NCI-H1048 (cell line): Measurements from ENCODE around the gene PCSK5.
"Not testable (repeated sequence)": the region's sequence is repeated elsewhere in the genome, so short reads cannot be mapped to it uniquely, and the experiment has no call there.

ENCODE experiments used
- DNase-seq: peaks from one replicate; lab custom pipeline; 2025; lab: John Stamatoyannopoulos, UW

Gene PCSK5

DNA sequence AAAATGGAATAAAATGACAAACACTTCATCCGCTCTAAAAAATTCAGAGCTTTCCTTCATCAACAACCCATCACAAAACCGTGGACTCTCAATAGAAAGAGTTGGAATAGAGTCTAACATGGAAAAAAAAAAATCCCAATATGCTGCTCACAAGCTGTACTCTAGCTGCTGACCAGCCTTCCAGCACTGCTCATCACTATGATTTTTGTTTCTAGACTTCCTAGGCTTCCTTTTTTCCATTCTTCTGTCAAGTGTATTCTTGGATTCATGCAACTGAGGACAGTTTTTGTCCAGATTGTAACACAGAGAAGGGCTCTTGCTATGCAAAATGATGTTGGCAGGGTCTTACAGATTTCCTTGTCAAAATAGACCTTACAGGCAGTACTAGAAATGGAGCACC lies 469.3 kb downstream of the PCSK5 start:
- DNase-seq = no peak

DNA sequence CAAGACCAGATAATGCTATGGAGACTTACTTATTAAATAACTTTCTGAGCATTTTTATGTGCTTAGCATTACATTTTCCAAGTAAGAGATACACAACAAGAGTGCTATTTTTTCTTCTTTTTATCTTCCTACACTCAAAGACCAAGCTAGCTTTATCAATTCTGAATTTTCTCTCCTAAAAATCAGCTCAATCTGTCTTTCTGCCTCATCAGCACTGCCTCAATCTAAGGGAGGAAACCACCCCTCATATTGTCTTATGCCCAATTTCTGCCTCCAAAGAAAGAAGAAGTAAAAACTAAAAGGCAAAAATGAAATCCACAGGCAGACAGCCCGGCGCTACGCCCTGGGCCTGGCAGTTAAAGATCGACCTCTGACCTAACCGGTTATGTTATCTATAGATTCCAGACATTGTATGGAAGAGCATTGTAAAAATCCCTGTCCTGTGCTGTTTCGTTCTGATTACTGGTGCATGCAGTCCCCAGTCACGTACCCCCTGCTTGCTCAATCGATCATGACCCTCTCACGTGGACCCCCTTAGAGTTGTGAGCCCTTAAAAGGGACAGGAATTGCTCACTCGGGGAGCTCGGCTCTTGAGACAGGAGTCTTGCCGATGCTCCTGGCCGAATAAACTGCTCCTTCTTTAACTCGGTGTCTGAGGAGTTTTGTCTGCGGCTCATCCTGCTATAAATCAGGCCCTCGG lies 472.0 kb downstream of the PCSK5 start:
- not testable (repeated sequence) for DNase-seq

DNA sequence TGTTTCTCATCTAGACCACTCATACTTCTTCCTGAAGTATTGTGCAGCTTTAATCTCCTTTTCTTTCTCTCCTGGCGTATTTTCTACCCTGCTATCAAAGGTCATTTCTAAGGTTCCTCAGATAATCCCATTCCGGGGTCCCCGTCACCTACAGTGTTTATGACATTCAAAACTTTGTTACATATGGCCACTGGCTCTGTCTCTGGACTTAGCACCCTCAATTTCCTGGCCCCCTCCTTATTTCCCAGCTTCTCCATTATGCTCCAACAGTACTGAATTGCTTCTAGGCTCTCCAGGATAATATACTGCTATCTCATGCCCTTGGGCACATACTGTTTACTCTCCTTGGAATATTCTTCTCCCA lies 472.5 kb downstream of the PCSK5 start:
- no peak for DNase-seq

DNA sequence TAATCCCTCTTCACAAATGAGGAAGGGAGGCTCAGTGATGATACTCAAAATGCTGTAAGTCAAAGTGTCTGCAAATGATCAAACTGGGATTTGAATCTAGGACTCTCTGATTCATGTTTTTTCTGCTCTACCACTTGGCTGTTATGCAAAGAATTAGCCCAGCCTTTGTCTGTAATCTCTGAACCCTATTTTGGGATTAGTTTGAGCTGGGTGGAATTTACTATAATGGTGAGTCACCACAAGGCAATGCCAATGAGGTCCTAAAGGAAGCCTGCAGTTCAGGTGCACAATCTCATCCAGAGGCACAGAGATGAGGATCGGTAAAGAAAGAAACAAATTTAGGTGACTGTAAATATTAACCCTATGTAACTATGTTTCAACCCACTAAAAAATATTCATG lies 474.6 kb downstream of the PCSK5 start:
- DNase-seq = no peak

DNA sequence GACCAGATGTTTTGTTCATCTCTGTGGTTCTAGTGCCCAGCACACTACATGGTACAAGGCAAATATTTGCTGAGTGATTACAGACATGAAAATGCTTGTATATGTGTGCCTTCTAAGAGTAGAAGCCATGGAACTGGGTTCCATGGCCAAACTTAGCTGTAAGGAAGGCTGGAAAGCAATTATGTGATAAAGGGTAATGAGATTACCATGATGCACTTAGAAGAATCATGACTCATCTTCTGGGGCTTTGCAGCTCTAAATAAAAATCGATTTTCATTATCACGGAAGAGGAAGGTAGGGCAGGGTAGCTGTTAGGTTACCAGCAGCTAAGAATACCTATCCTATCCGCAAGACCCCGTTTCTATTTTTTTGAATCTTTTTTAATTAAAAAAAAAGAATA lies 475.8 kb downstream of the PCSK5 start:
- no peak for DNase-seq

DNA sequence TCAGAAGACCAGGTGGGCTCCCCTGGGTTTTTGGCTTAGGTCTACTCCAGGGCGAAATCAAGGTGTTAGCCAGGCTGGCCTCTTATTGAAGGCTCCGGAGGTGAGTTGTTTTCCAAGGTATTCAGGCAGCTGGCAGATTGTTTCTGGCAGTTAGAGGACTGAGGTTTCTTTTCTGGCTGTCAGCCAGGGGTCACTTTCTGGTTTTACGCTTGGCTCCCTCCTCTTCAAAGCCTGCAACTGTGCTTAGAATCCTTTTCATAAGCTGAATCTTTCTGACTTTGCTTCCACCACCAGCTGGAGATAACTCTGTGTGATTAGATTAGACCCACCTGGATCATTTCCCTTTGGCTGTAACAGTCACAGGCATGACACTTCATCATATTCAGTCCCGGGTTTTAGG lies 479.1 kb downstream of the PCSK5 start:
- no peak for DNase-seq

DNA sequence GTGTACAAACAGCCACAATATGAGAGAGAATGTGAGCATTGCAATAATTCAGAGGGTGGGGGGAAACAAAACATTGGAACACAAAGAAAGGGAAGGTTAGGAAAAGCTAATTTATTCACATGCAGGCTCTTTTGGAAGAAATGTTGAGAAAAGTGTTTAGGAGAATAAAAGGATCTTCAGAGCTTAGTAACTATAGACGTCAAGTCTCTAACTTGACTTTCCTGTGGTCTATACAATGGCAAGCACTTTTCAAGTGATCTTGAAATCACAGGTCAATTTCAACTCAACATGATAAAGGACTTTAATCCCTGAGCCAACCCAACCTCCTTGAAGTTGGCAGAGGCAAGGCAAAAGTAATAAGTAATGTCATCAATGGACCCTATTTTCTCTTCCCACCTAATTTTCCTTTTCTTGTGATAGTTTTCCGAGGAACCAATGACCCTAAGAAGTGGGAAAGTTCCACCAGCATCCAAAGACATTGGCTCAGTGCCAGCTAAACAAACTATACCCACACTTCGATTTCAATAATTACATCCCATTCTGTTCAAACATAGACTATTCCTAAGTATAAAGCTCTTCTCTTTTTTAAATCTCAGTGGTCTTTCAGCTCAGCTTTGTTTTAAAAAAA lies 480.0 kb downstream of the PCSK5 start:
- DNase-seq = no peak

DNA sequence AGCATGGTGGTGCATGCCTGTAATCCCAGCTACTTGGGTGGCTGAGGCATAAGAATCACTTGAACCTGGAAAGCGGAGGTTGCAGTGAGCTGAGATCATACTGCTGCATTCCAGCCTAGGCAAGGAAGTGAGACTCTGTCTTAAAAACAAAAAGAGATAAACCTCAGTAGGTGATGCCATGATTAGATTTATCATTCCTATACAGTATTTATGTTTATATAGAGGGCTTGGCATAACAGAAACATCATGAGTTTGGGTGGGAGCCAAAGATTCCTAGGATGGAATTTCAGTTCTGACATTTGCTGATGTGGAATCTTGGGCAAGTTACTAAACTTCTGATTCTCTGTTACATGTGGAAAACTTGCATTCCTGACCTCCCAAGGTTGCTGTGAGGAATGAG lies 481.4 kb downstream of the PCSK5 start:
- DNase-seq = no peak

DNA sequence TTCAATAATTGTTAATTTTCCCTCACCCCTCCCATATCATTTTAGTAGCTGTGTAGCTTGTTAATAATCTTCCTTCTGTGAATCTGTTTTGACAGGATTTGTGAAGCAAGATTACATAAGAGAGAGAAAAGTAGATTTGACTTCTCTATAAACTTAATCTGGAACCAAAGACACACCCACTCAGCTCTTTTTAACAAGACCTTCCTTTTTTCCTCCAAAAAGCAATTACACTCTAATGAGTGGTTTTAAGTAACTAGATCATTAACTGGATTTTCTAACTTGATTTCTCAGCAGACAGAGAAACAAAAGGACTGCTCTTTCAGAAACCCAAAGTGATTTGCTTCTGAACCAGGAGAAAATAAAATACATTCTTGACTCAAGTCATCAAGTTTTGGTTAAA lies 481.9 kb downstream of the PCSK5 start:
- no peak for DNase-seq

DNA sequence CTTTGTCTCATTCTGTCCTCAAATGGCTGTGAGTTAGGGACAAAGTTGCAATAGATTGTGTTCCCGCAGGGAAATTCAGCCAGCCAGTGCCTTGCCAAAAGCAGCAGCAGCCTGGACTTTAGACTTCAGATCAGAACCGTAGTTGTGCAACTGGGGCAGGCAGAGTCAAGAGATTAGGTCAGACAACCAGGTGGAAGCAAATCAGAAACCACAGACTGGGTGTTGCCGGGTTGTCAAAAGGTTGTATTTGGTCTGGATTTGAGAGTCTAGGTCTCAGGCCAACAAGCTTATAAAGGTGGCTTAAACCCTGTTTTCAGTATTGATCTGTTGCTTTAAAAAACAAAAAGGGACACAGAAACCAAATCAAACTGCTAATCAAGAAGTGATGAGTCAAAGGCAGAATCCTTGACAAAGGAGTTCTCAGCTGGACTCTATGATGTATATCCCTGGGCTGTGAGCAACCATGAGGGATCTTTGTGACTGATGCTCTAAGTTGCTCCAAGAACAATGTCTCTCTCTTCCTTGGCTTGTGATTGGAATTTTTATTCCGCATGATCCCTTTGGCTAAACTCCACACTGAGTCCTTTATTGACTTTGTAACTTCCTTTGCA lies 482.8 kb downstream of the PCSK5 start:
- DNase-seq = no peak

DNA sequence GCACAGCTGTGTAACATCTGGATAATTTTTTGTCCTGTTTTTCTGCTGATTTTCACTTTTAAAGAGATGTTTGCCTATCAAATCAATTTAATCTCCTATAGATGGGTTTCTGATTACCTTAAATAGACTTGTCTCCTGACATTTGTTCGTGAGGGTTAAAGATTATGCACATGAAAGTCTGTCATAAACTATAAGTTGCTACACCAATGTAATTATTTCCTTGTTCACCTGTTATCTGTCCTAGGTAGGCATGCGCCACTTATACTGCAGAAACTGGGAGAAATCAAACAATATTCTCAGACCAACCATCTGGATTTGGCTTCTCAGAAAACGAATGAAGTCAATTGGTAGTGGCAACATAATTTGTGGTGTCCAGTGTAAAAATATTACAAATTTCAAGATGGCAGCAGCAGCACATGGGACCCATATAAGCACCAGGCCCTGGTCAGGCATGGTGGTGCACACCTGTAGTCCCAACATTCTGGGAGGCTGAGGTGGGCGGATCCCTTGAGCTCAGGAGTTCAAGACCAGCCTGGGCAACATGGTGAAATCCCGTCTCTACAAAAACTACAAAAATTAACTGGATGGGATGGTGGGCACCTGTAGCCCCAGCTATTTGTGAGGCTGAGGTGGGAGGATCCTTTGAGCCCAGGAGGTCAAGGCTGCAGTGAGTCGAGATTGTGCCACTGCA lies 483.5 kb downstream of the PCSK5 start:
- no peak for DNase-seq

DNA sequence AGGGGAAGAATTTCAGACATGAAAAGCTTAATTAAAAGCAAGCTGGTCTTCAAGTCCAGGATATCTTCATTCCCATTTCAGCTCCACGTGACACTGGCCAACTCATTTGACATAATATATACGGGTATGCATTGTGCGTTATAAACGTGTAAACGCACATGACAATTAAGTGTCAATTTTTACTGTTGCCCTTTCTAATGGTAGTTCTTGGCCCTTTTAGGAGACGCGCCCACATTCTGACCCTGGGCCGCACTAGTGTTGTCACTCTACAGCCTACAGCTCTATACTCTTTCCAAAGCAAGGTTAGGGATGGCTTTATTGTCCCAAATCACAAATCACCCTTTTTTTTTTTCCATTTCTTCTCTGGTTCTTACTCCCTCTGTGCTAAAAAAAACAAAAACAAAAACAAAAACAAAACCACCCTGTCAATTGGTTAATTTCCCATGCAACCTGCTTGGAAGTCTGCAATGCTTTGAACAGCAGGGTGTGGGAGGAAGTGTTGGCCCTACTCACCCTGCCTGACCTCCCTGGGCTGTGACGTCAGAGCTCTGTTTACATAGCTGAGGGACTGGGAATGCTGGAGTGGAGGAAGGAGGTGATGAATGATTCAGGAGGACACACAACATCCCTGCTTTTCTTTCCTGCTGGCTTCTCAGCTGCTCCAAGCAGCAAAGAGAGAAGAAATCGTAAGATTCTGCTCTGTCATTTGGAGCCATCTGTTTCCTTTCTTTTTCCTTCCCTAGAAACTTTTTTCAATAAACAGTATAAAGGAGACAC lies 484.5 kb downstream of the PCSK5 start:
- no peak for DNase-seq

DNA sequence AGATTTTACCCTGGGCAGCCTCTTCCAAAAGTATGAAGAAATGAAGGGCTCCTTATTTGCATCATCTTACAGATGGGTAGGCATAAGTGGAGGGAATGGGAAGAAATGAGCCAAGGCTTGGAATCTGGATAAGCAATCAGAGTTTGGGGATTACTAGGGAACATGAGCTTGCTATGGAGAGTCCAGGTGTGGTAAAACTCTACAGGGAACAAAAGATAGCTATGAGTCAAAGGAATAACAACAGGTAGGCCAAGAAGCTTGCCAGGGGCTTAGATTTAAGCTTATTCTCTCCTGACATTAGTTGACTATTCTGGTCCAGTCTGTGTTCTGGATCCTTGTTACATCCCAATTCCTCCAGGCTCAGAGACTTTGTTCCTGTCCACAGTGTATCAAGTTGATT lies 487.3 kb downstream of the PCSK5 start:
- DNase-seq = no peak

DNA sequence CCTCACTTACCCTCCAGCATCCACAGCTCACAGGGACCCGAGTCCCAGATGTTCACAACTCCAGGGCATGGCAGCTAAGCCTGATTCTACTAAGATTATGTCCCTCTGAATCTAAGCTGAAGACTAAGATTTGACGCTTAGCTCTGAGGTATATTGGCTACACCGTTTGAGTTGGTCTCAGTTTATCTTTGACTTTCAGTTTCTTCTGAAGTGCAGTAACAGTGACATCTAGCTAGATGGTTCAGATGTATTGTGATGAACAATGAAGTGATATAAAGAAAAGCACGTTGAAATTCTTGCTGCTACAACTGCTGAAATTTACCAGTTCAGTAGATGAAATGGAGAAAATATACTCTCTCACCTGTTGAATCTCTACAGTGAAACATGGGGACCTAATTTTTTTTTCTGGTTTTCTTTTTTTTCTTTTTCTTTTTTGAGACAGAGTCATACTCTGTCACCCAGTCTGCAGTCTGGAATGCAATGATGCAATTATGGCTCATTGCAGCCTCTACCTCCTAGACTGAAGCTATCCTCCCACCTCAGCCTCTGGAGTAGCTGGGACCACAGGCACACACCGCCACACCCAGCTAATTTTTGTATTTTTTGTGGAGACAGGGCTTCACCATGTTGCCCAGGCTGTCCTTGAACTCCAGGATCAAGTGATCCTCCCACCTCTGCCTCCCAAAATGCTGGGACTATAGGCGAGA lies 488.0 kb downstream of the PCSK5 start:
- DNase-seq = no peak

DNA sequence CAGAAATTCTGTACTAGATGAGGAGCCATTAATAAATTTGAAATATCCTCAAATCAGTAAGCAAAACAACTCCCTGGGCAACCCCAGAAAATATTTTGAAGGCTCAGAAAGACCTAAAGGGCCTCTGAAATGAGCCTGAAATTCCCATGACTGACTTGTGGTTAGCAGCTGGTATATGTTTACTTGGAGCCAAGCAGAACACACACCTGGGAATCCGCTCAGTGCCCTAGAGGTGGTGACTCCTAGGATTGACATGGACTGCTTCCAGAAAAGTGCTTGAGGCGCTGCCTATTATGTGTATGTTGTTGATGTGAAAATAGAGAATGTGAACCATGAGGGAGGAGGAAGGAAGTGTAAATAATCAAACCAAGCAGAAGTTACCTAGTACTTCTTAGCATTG lies 489.0 kb downstream of the PCSK5 start:
- DNase-seq = no peak

DNA sequence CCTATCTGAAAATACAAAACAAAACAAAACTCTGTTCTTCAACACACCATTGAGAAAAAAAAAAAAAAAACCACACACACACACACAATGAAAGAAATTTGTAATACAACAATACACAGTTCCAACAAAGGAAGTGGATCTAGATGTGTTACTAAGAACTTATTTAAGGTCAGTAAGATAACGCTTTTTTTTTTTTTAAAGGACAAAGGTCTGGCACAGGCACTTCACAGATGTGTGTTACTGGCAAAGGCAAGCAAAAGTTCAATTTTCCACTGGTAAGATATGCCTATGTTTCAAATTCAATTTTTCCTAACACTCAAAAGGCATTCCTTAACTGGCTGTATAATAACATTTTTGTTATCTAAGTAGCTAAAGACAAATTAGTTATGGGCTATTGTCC lies 500.2 kb downstream of the PCSK5 start:
- DNase-seq = no peak

DNA sequence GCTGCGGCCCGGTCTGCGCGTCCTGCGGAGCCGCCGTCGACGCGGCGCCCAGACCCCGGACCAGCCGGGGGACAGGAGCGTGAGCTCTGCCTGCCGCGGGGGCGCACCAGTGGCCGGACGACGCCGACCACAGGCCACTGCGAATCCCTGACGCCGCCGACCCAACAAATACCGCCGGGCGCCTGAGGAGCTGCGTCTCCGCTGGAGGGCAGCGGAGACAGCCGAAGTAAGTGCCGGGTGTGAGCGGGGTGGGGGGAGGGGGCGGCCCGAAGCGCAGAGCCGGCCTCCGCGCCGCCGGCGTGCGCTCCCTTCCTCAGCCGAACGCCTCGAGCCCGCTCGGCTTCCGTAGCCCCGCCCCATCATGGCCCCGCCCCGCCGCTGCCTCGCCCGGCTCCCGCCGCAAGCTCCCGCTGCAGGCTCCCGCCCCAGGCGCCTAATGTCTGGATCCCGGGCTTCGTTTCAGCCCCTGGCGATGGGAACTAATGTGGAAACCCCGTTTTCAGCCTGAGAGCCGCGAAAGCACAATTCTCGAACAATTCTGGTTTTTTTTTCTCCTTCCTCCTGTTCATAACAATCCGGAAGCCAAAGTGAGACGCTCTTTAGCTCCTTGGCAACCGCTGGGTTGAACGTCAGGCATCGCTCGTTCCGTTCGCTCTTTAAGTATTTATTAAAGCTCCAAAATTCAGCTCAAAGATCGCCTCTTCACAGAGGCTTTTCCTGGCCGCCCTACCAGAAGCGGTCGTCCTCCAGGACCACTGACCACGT lies 503.9 kb downstream of the PCSK5 start, which contains the start of gene RFK:
Gene RFK, minus strand, starts transcription at position 232 of the 765 bp plus-strand sequence. CDS start 255 bp downstream, outside the sequence.
- peak; percentile 57 for DNase-seq

DNA sequence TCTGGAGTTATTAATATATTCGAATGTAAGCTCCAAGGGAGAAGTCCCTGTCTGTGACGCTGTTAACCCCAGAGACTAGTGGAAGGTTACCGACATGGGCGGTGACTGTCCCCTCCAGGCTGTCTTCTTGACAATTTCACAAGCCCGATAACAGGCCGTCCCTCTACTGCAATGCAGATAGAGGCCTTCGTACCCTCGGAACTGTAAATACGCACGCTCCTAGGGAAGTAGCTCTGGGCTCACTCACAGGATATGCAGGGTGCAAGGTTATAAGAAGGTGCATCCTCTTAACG lies 504.4 kb downstream of the PCSK5 start:
- DNase-seq = no peak

DNA sequence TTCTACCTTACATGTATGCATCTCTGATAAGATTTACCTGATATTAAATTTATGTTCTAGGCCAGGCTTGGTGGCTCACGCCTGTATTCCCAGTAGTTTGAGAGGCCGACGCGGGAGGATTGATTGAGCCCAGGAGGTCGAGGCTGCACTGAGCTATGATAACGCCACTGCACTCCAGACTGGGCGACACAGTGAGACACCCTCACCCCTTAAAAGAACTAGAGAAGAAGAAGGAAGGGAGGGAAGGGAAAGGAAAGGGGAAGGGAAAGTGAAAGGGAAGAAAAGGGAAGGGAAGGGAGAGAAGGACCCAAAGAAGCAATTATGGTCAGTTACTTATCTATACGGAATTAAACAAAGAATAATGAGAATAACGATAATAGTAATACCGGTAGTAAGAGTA lies 504.9 kb downstream of the PCSK5 start:
- no peak for DNase-seq

DNA sequence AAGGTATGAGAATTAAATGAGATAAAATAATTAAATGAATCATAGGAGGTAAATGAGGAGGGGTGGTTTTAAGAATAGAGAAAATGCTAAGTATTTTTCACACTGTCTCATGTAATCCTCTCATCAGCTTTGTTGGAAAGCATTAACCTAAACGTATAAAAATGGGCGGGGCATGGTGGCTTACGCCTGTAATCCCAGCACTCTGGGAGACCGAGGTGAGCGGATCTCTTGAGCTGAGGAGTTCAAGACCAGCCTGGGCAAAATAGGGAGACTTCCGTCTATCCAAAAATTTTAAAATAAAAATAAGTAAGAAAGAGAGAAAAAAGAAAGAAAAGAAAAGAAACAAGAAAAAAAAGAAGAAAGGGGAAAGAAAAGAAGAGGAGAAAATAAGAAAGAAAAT lies 505.7 kb downstream of the PCSK5 start:
- DNase-seq = no peak

DNA sequence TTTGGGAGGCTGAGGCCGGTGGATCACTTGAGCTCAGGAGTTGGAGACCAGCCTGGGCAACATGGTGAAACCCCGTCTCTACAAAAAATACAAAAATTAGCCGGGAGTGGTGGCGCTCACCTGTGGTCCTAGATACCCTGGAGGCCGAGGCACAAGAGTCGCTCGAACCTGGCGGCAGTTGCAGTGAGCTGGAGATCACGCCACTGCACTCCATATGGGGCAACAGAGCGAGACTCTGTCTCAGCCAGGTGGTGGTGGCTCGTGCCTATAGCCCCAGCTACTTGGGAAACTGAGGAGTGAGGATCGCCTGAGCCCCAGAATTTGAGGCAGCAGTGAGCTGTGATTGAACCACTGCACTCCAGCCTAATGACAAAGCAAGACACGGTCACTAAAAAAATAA lies 506.1 kb downstream of the PCSK5 start:
- DNase-seq = no peak
